Heart right ventricle (tissue), 16 donors: ENCODE measurements around the gene PEPD. TPM values are rescaled to one million over a fixed set of nuclear protein-coding genes. Genes with fewer than 3 reads are reported as not detected.
"Not testable (repeated sequence)": the region's sequence is repeated elsewhere in the genome, so short reads cannot be mapped to it uniquely, and the experiment has no call there.

Source experiments
- ATAC-seq, 8 donors: fragments of 200-7000 bp; cut with Tn5 transposase; one replicate each; pipeline ENCODE4 v1.9.1; 2020; ENCODE audit warnings: mild to moderate bottlenecking in 8 of 8, moderate library complexity in 8 of 8, moderate number of reproducible peaks in 1 of 8
- DNase-seq, 2 donors: peaks; one replicate each; pipeline ENCODE4 v3.0.0-alpha.2; 2020
- H3K27ac ChIP-seq, 10 donors: fragments of 200-600 bp; sonication (generic) in 2 of 10; one replicate each; pipeline versions ENCODE4 v1.5.0 to v1.8.0; 2020 to 2022; ENCODE audit warnings: mild to moderate bottlenecking in 3 of 10
- H3K27me3 ChIP-seq, 7 donors: fragments of 200-600 bp; one replicate each; pipeline ENCODE4 v1.8.0; 2021 to 2022; ENCODE audit warnings: mild to moderate bottlenecking in 2 of 7
- H3K36me3 ChIP-seq, 9 donors: fragments of 200-600 bp; sonication (generic) in 1 of 9; one replicate each; pipeline versions ENCODE4 v1.5.0 to v1.8.0; 2020 to 2022; ENCODE audit warnings: mild to moderate bottlenecking in 2 of 9
- H3K4me1 ChIP-seq, 9 donors: fragments of 200-600 bp; sonication (generic) in 1 of 9; one replicate each; pipeline versions ENCODE4 v1.5.0 to v1.8.0; 2020 to 2022; ENCODE audit warnings: mild to moderate bottlenecking in 4 of 9
- H3K4me3 ChIP-seq, 10 donors: fragments of 200-600 bp; sonication (generic) in 2 of 10; one replicate each; pipeline versions ENCODE4 v1.5.0 to v1.8.0; 2020 to 2022; ENCODE audit warnings: mild to moderate bottlenecking in 7 of 10, moderate library complexity in 2 of 10
- H3K9me3 ChIP-seq, 11 donors: fragments of 200-600 bp in 10 of 11; sonication (generic) in 2 of 11; one replicate each; pipeline versions ENCODE4 v1.5.0 to v1.8.0; 2013 to 2022; ENCODE audit warnings: mild to moderate bottlenecking in 2 of 11, control low read depth in 1 of 11, moderate library complexity in 1 of 11
- CTCF ChIP-seq, 9 donors: fragments of 200-600 bp; sonication (generic) in 2 of 9; IDR thresholded peaks; one replicate each; pipeline versions ENCODE4 v1.5.0 to v1.8.0; 2021 to 2022; ENCODE audit warnings: antibody characterized with exemption in 9 of 9, mild to moderate bottlenecking in 5 of 9, moderate library complexity in 1 of 9
- WGBS, 2 donors: extraction: QIAGEN DNeasy Blood & Tissue Kit; methylation state at CpG; one replicate each; pipeline ENCODE4 v1.1.7; 2013; ENCODE audit warnings: inconsistent platforms in 1 of 2; 5-methylcytosine and 5-hydroxymethylcytosine counted together
- intact Hi-C, 10 donors: fragments of 100-400 bp; cut with DNase I; formaldehyde crosslinking; loops; one replicate each; pipeline versions ENCODE4 v1.11.1 to v1.14.2; 2022
- polyA plus RNA-seq, 2 donors: library from polyadenylated mRNA; stranded (reverse); fragments of 200-250 nt; gene quantifications; one replicate each; pipeline ENCODE4 v1.2.3, GENCODE V29; 2013
- total RNA-seq, 10 donors: library from RNA; stranded (reverse); fragmentation: NEBNext Ultra II Directional in 3 of 10; extraction: Animal tissue kit (Norgen Biotek cat#: 25700) in 3 of 10; gene quantifications; one replicate each; pipeline versions ENCODE4 v1.2.1 to v1.2.4, GENCODE V29; 2021 to 2023
- donor health status: Arrhythmogenic right ventricular cardiomyopathy.
- donor health status: ischemic (EF 13 %, LVEDD 7.1; RV severe dilation, severe dysfunction).
- donor health status: healthy with polysubstance abuse.
- donor health status: DM: no; HTN: yes; CAD: no.
- donor health status: DM: no; HTN: no; CAD: no.
- donor health status: ischemic (EF 25% LVEDD 6.9; RV normal size, moderate dysfunction).
- donor health status: ischemic (EF 25% LVEDD 5.7; RV mildly dilated, moderate dysfunction).
- donor health status: healthy.
- donor health status: DM: yes; HTN: yes; CAD: no.
- donor health status: Ischemic cardiomyopathy.
- donor health status: ischemic (EF 35%, LVEDD 5.7; RV mildly dilated, moderate dysfunction).
- donor health status: nonischemic (EF 11% LVEDD 7.7; RV severe dilation, severe dysfunction).
- donor health status: DM: yes; HTN: yes; CAD: no.
- donor health status: PGD.
- donor health status: ischemic (EF 29% LVEDD 5.4; RV normal size, mild dysfunction).
- donor health status: nonischemic (EF 23%, LVEDD 6.1; RV moderate dilation, normal function).

Gene PEPD
- total and polyA plus RNA-seq, 12 donors, result 20.4 to 47.7 (median 26.8) TPM

DNA sequence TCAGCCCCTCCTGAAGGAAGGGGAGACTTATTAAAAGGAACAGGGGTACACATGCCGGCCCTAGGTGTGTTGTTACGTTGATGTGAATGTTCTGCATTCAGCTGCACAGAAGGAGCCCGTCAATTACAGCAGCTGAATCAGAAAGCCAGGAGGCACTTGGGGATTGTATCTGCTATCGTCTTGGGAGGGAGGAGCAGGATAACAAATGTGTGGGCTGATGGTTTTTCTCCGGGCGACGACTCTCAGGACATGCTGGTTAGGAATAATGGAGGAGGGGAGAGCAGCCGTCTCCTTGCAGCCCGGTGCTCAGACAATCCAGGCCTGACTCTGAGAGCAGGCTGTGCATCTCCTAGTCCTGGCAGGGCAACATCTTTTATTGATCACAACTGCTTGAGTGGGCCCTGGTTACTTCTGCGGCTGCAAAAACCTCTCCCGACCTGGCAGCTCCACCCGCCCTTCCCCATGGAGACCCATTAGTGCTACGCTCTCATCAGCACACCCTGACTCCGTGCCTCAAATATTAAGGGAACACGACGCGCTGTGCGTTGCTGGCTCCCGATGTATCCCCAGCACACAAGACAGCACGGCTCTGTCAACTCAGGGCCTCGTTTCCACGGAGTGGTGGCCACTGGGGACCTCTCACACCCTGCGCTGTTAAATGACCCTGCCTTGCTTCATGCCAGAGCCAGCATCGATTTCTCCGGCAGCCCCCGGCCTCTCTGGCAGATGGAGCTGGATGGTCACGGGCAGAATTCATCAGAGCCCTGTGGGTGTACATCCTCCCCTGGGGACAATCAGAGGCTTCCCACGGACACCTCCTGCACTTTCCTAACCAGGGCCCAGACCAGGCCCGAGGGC is 25.3 kb downstream of the PEPD start:
- no peak for ATAC-seq
- no peak for DNase-seq
- Histone ChIP-seq H3K27me3 (no peaks in the 10 kb centered on the region), H3K4me3 (no peak overlapping the region), H3K9me3 (no peaks in the 10 kb centered on the region), H3K4me1 (no peaks in the 10 kb centered on the region), H3K36me3 (peaks cover 0 to 44% (median 6%) of the 10 kb centered on the region in 9 donors), H3K27ac (no peak overlapping the region)
- WGBS, 2 donors, result 73 to 78% methylated on average over 29 of the region's 29 CpGs
- intact Hi-C loops, result no loop called here
- TF ChIP-seq CTCF (IDR thresholded peaks at IDR 0.05), result no peak

GRCh38 chr19:33493401-33494275 is 28.0 kb downstream of the PEPD start:
- ATAC-seq (no peak), DNase-seq (no peak)
- H3K4me1 ChIP-seq, result no peaks in the 10 kb centered on the region
- no peaks in the 10 kb centered on the region for H3K27me3 ChIP-seq
- H3K36me3 ChIP-seq, result peaks cover 0 to 34% (median 0%) of the 10 kb centered on the region in 9 donors
- TF ChIP-seq CTCF (IDR thresholded peaks at IDR 0.05), result no peak
- H3K9me3 ChIP-seq, result no peaks in the 10 kb centered on the region
- 93 to 94% methylated on average over 14 of the region's 14 CpGs for WGBS, 2 donors
- intact Hi-C loops, result no loop called here
- H3K4me3 ChIP-seq, result no peak overlapping the region
- no peak overlapping the region for H3K27ac ChIP-seq

DNA sequence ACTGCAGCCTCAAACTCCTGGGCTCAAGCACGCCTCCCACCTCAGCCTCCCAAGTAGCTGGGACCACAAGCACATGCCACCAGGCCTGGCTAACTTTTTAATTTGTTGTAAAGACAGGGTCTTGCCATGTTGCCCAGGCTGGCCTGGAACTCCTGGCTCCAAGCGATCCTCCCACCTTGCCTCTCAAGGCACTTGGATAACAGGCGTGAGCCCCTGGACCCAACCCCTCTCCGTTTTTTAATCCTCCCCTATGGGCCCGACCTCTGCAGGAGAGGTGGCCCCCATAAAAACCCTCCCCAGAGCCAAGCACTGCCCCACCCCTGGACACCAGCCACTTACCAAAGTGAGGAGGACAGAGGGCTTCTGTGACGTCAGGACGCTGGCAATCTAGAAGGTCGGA is 28.6 kb downstream of the PEPD start:
- Histone ChIP-seq H3K27me3 (no peaks in the 10 kb centered on the region), H3K27ac (no peak overlapping the region), H3K36me3 (peaks cover 0 to 35% (median 0%) of the 10 kb centered on the region in 9 donors), H3K4me3 (no peak overlapping the region), H3K4me1 (no peaks in the 10 kb centered on the region), H3K9me3 (no peaks in the 10 kb centered on the region)
- DNase-seq (no peak), ATAC-seq (no peak)
- intact Hi-C loops, result no loop called here
- 95 to 98% methylated on average over 8 of the region's 8 CpGs for WGBS, 2 donors
- TF ChIP-seq CTCF (IDR thresholded peaks at IDR 0.05), result no peak

- no peak for DNase-seq
- intact Hi-C loops, result no loop called here
- WGBS, 2 donors, result 98 to 99% methylated on average over 7 of the region's 7 CpGs
- no peak for TF ChIP-seq CTCF (IDR thresholded peaks at IDR 0.05)
- Histone ChIP-seq H3K4me3 (no peak overlapping the region), H3K36me3 (peaks cover 0 to 31% (median 0%) of the 10 kb centered on the region in 9 donors), H3K9me3 (no peaks in the 10 kb centered on the region), H3K27ac (no peak overlapping the region), H3K27me3 (no peaks in the 10 kb centered on the region), H3K4me1 (peaks cover 0 to 6% (median 0%) of the 10 kb centered on the region in 9 donors)
- no peak for ATAC-seq
These were observed 29.5 kb downstream of the PEPD start for GRCh38 chr19:33492090-33492489.

DNA sequence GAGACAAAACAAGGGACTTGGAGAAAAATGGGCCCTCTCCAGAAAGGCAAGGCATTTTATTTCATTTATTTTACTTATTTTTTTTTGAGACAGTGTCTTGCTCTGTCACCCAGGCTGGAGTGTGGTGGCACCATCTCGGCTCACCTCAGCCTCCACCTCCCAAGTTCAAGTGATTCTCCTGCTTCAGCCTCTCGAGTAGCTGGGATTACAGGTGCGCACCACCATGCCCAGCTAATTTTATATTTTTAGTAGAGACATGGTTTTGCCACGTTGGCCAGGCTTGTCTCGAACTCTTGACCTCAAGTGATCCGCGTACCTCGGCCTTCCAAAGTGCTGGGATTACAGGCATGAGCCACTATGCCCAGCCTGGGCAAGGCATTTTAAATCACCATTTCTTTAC is 31.0 kb downstream of the PEPD start:
- DNase-seq, H3K27me3 ChIP-seq, ATAC-seq, intact Hi-C loops, H3K4me3 ChIP-seq, H3K9me3 ChIP-seq, H3K27ac ChIP-seq: not testable (repeated sequence)
- Histone ChIP-seq H3K36me3 (peaks cover 0 to 31% (median 0%) of the 10 kb centered on the region in 9 donors), H3K4me1 (peaks cover 0 to 12% (median 0%) of the 10 kb centered on the region in 9 donors)
- 93 to 96% methylated on average over 8 of the region's 8 CpGs for WGBS, 2 donors
